Measurements from ENCODE around the gene GJB6. TPM values are rescaled to one million over a fixed set of nuclear protein-coding genes. Genes with fewer than 3 reads are reported as not detected.

Gene GJB6
- polyA plus RNA-seq, 1 donor from 2014 or later: not detected

DNA sequence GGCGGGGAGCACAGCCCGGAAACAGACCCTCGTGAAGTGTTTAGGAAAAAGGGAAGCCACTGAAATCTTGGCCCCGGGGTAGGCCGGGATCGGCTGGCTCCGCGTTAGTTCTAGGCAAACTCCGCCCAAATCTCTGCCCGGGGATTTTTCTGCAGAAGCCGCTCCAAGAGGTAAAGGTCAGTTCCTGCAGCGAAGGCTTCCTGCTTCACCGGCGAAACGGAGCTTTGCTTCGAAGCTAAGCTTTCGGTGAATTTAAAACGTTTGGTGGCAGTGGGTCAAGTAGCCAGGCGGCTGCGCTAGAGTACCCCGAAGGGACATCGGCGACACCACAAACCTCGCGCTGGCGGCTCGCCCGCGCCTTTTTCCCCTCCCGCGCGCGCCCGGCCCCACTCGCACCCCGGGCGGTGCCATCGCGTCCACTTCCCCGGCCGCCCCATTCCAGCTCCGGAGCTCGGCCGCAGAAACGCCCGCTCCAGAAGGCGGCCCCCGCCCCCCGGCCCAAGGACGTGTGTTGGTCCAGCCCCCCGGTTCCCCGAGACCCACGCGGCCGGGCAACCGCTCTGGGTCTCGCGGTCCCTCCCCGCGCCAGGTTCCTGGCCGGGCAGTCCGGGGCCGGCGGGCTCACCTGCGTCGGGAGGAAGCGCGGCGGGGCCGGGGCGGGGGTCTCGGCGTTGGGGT lies 39.8 kb downstream of the GJB6 start:
- Histone ChIP-seq H3K4me3 (ENCODE audit: low read length) (peak overlapping the region; percentile 69), H2AFZ (ENCODE audit: low read depth, low read length) (no peak overlapping the region), H3K27ac (ENCODE audit: low read length) (no peak overlapping the region), H3F3A (ENCODE audit: insufficient read depth, low read length, poor library complexity, severe bottlenecking) (no peaks in the 10 kb centered on the region), H3K4me2 (ENCODE audit: low read length) (peak overlapping the region; percentile 40), H3K9ac (ENCODE audit: low read length) (peak overlapping the region; percentile 17), H3K9me2 (ENCODE audit: insufficient read depth, low read length) (no peaks in the 10 kb centered on the region), H3K9me3 (ENCODE audit: low read length) (no peaks in the 10 kb centered on the region), H3K27me3 (ENCODE audit: insufficient read depth, low read depth, low read length) (peaks cover 75% of the 10 kb centered on the region), H3K36me3 (ENCODE audit: insufficient read depth, low read length) (no peaks in the 10 kb centered on the region), H4K20me1 (ENCODE audit: insufficient read depth) (no peaks in the 10 kb centered on the region), H3K79me2 (replicated peaks; ENCODE audit: insufficient read depth, low read length) (no peaks in the 10 kb centered on the region)
- TF ChIP-seq RAD21 (conservative IDR thresholded peaks at IDR 0.05) (no peak), EZH2 (IDR thresholded peaks at IDR 0.05; ENCODE audit: borderline replicate concordance, insufficient read depth, low read length, poor library complexity, severe bottlenecking) (peak; percentile 14), TAF1 (IDR thresholded peaks at IDR 0.05; ENCODE audit: low read depth) (no peak)
- TF ChIP-seq, protein P1, sequence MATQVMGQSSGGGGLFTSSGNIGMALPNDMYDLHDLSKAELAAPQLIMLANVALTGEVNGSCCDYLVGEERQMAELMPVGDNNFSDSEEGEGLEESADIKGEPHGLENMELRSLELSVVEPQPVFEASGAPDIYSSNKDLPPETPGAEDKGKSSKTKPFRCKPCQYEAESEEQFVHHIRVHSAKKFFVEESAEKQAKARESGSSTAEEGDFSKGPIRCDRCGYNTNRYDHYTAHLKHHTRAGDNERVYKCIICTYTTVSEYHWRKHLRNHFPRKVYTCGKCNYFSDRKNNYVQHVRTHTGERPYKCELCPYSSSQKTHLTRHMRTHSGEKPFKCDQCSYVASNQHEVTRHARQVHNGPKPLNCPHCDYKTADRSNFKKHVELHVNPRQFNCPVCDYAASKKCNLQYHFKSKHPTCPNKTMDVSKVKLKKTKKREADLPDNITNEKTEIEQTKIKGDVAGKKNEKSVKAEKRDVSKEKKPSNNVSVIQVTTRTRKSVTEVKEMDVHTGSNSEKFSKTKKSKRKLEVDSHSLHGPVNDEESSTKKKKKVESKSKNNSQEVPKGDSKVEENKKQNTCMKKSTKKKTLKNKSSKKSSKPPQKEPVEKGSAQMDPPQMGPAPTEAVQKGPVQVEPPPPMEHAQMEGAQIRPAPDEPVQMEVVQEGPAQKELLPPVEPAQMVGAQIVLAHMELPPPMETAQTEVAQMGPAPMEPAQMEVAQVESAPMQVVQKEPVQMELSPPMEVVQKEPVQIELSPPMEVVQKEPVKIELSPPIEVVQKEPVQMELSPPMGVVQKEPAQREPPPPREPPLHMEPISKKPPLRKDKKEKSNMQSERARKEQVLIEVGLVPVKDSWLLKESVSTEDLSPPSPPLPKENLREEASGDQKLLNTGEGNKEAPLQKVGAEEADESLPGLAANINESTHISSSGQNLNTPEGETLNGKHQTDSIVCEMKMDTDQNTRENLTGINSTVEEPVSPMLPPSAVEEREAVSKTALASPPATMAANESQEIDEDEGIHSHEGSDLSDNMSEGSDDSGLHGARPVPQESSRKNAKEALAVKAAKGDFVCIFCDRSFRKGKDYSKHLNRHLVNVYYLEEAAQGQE (IDR thresholded peaks at IDR 0.05; ENCODE audit: borderline replicate concordance): no peak
- TF ChIP-seq, protein P2, sequence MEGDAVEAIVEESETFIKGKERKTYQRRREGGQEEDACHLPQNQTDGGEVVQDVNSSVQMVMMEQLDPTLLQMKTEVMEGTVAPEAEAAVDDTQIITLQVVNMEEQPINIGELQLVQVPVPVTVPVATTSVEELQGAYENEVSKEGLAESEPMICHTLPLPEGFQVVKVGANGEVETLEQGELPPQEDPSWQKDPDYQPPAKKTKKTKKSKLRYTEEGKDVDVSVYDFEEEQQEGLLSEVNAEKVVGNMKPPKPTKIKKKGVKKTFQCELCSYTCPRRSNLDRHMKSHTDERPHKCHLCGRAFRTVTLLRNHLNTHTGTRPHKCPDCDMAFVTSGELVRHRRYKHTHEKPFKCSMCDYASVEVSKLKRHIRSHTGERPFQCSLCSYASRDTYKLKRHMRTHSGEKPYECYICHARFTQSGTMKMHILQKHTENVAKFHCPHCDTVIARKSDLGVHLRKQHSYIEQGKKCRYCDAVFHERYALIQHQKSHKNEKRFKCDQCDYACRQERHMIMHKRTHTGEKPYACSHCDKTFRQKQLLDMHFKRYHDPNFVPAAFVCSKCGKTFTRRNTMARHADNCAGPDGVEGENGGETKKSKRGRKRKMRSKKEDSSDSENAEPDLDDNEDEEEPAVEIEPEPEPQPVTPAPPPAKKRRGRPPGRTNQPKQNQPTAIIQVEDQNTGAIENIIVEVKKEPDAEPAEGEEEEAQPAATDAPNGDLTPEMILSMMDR (IDR thresholded peaks at IDR 0.05; ENCODE audit: poor library complexity, severe bottlenecking): peak; percentile 16

DNA sequence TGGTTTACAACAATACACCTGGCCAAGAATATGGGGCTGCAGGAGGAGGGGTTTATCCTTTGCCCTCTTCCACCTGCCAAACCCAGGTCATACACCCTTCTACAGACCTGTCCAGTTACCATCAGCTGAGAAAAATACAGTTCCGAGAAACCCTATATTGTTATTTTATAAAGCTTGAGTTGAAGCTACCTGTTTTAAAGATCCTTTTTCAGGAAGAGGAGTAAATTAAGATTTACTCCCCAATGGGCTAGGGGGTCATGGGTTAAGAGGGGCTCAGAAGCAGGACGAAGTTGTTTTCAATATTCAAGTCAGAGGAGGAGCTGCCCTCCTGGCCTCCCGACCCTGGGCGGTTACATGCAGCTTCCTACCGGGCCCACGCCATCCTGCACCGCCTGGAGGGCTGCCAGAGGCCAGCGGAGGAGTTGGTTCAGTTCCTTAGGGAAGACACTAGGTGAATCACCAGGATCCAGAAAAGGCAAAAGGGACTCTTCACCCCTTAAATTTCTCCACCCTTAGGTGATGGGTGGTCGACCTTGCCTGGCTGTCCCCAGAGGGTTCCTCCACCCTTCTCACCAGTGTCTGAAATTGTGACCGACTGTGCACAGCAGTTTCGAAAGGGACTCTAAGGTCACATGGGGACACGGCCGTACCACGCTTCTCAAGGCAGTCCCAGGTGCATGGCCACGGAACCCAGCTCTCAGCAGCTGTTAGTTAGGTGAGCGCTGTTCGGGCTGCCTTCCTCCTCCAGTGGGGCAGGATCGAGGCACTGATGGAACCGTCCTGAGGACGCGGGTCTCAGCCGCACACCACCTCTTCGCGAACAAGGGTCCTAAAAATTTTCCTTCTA lies 40.6 kb downstream of the GJB6 start:
- H3K79me2 ChIP-seq (replicated peaks; ENCODE audit: insufficient read depth, low read length): no peaks in the 10 kb centered on the region
- H3K9me3 ChIP-seq (ENCODE audit: low read length): no peaks in the 10 kb centered on the region
- H3K4me2 ChIP-seq (ENCODE audit: low read length): no peak overlapping the region
- H3K4me3 ChIP-seq (ENCODE audit: low read length): peak overlapping the region; percentile 69
- TF ChIP-seq POLR2AphosphoS5 (IDR thresholded peaks at IDR 0.05): no peak
- no peak for TF ChIP-seq SMC3 (conservative IDR thresholded peaks at IDR 0.05; ENCODE audit: poor library complexity)
- TF ChIP-seq TAF1 (IDR thresholded peaks at IDR 0.05; ENCODE audit: low read depth): no peak
- no peak for TF ChIP-seq EZH2 (IDR thresholded peaks at IDR 0.05; ENCODE audit: borderline replicate concordance, insufficient read depth, low read length, poor library complexity, severe bottlenecking)
- no peak for TF ChIP-seq RAD21 (conservative IDR thresholded peaks at IDR 0.05)
- no peak for TF ChIP-seq MXI1 (conservative IDR thresholded peaks at IDR 0.05; ENCODE audit: poor library complexity, severe bottlenecking)
- TF ChIP-seq, protein P1 (IDR thresholded peaks at IDR 0.05; ENCODE audit: borderline replicate concordance): no peak
- no peak for TF ChIP-seq EP300 (conservative IDR thresholded peaks at IDR 0.05; ENCODE audit: poor library complexity, severe bottlenecking)
- TF ChIP-seq, protein P2 (IDR thresholded peaks at IDR 0.05; ENCODE audit: poor library complexity, severe bottlenecking): no peak
- H3K36me3 ChIP-seq (ENCODE audit: insufficient read depth, low read length): no peaks in the 10 kb centered on the region
- no peak overlapping the region for H3K27ac ChIP-seq (ENCODE audit: low read length)
- H3K9ac ChIP-seq (ENCODE audit: low read length): peak overlapping the region; percentile 17
- no peak overlapping the region for H2AFZ ChIP-seq (ENCODE audit: low read depth, low read length)
- no peaks in the 10 kb centered on the region for H4K20me1 ChIP-seq (ENCODE audit: insufficient read depth)
- H3F3A ChIP-seq (ENCODE audit: insufficient read depth, low read length, poor library complexity, severe bottlenecking): no peaks in the 10 kb centered on the region
- no peaks in the 10 kb centered on the region for H3K9me2 ChIP-seq (ENCODE audit: insufficient read depth, low read length)
- peaks cover 69% of the 10 kb centered on the region for H3K27me3 ChIP-seq (ENCODE audit: insufficient read depth, low read depth, low read length)

Measured in neural cell (in vitro differentiated cells).